ENCODE results near the gene LDLRAD3.

- TF ChIP-seq USF1 (IDR thresholded peaks at IDR 0.05) (no peak), REST (IDR thresholded peaks at IDR 0.05; ENCODE audit: low read depth) (no peak), YY1 (IDR thresholded peaks at IDR 0.05; ENCODE audit: low read depth) (no peak), RAD21 (IDR thresholded peaks at IDR 0.05; ENCODE audit: low read depth) (no peak)
These were observed 155.1 kb downstream of the LDLRAD3 start for GRCh38 chr11:36098853-36099375.
